Activated CD4-positive, alpha-beta memory T cell treated with anti-CD3 and anti-CD28 coated beads for 36 hours (primary cell): ENCODE data around the gene SMARCAD1. TPM values are rescaled to one million over a fixed set of nuclear protein-coding genes. Genes with fewer than 3 reads are reported as not detected.

Experiments used
- CTCF ChIA-PET: fragments of 350-600 bp; sonication (Branson Sonifier 250); formaldehyde crosslinking; loops from one replicate; lab custom pipeline; 2021; ENCODE audit warnings: antibody characterized with exemption, inconsistent platforms; lab: Charles Lee
- POLR2A ChIA-PET: fragments of 350-600 bp; sonication (Branson Sonifier 250); formaldehyde crosslinking; loops from one replicate; lab custom pipeline; 2021; ENCODE audit warnings: antibody characterized with exemption; lab: Charles Lee
- DNase-seq: peaks from one replicate; pipeline ENCODE4 v3.0.0-alpha.2; 2020
- H3K27ac Mint-ChIP-seq: one replicate; pipeline ENCODE4 v1.8.0; 2021; ENCODE audit warnings: mixed read lengths
- H3K27me3 Mint-ChIP-seq: one replicate; pipeline ENCODE4 v1.8.0; 2021; ENCODE audit warnings: mixed read lengths
- H3K36me3 Mint-ChIP-seq: one replicate; pipeline ENCODE4 v1.8.0; 2021; ENCODE audit warnings: mixed read lengths
- H3K4me1 Mint-ChIP-seq: one replicate; pipeline ENCODE4 v1.8.0; 2021; ENCODE audit warnings: low read depth, mixed read lengths
- H3K4me3 Mint-ChIP-seq: one replicate; pipeline ENCODE4 v1.8.0; 2021; ENCODE audit warnings: mild to moderate bottlenecking, mixed read lengths
- H3K9me3 Mint-ChIP-seq: one replicate; pipeline ENCODE4 v1.8.0; 2021; ENCODE audit warnings: mixed read lengths
- intact Hi-C: fragments of 100-400 bp; cut with micrococcal nuclease; formaldehyde crosslinking; loops from one replicate; pipeline ENCODE4 v1.15.1; 2023
- total RNA-seq, 2 experiments: library from RNA; stranded (reverse); gene quantifications; one replicate each; pipeline ENCODE4 v1.2.3, GENCODE V29; 2021

The SMARCAD1 gene
- total RNA-seq, 2 experiments from 2014 or later: 26.5 to 28.0 TPM

GRCh38 chr4:94235825-94236224, 28.2 kb downstream of the SMARCAD1 start:
- ChIA-PET CTCF (no interaction called here), POLR2A (no interaction called here)
- Mint-ChIP-seq H3K27ac (no peak overlapping the region), H3K27me3 (no peaks in the 10 kb centered on the region), H3K36me3 (peaks cover 18% of the 10 kb centered on the region), H3K9me3 (no peaks in the 10 kb centered on the region), H3K4me1 (no peaks in the 10 kb centered on the region), H3K4me3 (no peak overlapping the region)
- DNase-seq: no peak
- intact Hi-C loops: no loop called here

GRCh38 chr4:94237271-94237670, 29.6 kb downstream of the SMARCAD1 start:
- POLR2A ChIA-PET: no interaction called here
- H3K27ac Mint-ChIP-seq: no peak overlapping the region

GRCh38 chr4:94238160-94238559, 30.5 kb downstream of the SMARCAD1 start:
- no peak for DNase-seq
- Mint-ChIP-seq H3K27ac (no peak overlapping the region), H3K27me3 (no peaks in the 10 kb centered on the region), H3K4me3 (no peak overlapping the region), H3K36me3 (peaks cover 23% of the 10 kb centered on the region), H3K4me1 (no peaks in the 10 kb centered on the region), H3K9me3 (no peaks in the 10 kb centered on the region)
- POLR2A ChIA-PET: no interaction called here
- intact Hi-C loops: no loop called here
- CTCF ChIA-PET: no interaction called here

More at GRCh38 chr4:94237271-94237670, 29.6 kb downstream of the SMARCAD1 start:
- intact Hi-C loops: no loop called here
- CTCF ChIA-PET: no interaction called here
- Mint-ChIP-seq H3K4me3 (no peak overlapping the region), H3K9me3 (no peaks in the 10 kb centered on the region), H3K4me1 (no peaks in the 10 kb centered on the region), H3K27me3 (no peaks in the 10 kb centered on the region), H3K36me3 (peaks cover 20% of the 10 kb centered on the region)
- no peak for DNase-seq

- CTCF ChIA-PET: no interaction called here
- no peak for DNase-seq
- intact Hi-C loops: no loop called here
- no peaks in the 10 kb centered on the region for H3K9me3 Mint-ChIP-seq
- H3K4me3 Mint-ChIP-seq: no peak overlapping the region
- H3K36me3 Mint-ChIP-seq: peaks cover 34% of the 10 kb centered on the region
- no peaks in the 10 kb centered on the region for H3K27me3 Mint-ChIP-seq
- POLR2A ChIA-PET: no interaction called here
- no peak overlapping the region for H3K27ac Mint-ChIP-seq
- no peaks in the 10 kb centered on the region for H3K4me1 Mint-ChIP-seq
These were observed 32.7 kb downstream of the SMARCAD1 start for GRCh38 chr4:94240384-94240783.

- intact Hi-C loops: no loop called here
- peaks cover 28% of the 10 kb centered on the region for H3K36me3 Mint-ChIP-seq
- H3K9me3 Mint-ChIP-seq: no peaks in the 10 kb centered on the region
- H3K27ac Mint-ChIP-seq: no peak overlapping the region
- CTCF ChIA-PET: interaction anchor here (0.6 to 0.7 kb wide), 2 partner anchors 59 to 92 kb away, joined by 3 to 5 read pairs; no protein-coding TSS in a partner anchor
- DNase-seq: no peak
- no peaks in the 10 kb centered on the region for H3K27me3 Mint-ChIP-seq
- POLR2A ChIA-PET: no interaction called here
- H3K4me3 Mint-ChIP-seq: no peak overlapping the region
- no peaks in the 10 kb centered on the region for H3K4me1 Mint-ChIP-seq
These were observed 36.6 kb downstream of the SMARCAD1 start for GRCh38 chr4:94244087-94244828.

- no peaks in the 10 kb centered on the region for H3K4me1 Mint-ChIP-seq
- ChIA-PET POLR2A (no interaction called here), CTCF (interaction anchor here (0.7 kb wide), 1 partner anchor 58 kb away, joined by 5 read pairs; no protein-coding TSS in a partner anchor)
- intact Hi-C loops: no loop called here
- H3K27ac Mint-ChIP-seq: no peak overlapping the region
- H3K27me3 Mint-ChIP-seq: no peaks in the 10 kb centered on the region
- DNase-seq: no peak
- peaks cover 29% of the 10 kb centered on the region for H3K36me3 Mint-ChIP-seq
- no peaks in the 10 kb centered on the region for H3K9me3 Mint-ChIP-seq
- H3K4me3 Mint-ChIP-seq: no peak overlapping the region
These were observed 37.1 kb downstream of the SMARCAD1 start for GRCh38 chr4:94244829-94245185.

GRCh38 chr4:94251094-94251493, 43.4 kb downstream of the SMARCAD1 start:
- H3K4me3 Mint-ChIP-seq: no peak overlapping the region
- ChIA-PET CTCF (no interaction called here), POLR2A (no interaction called here)
- DNase-seq: no peak
- H3K27me3 Mint-ChIP-seq: no peaks in the 10 kb centered on the region
- H3K36me3 Mint-ChIP-seq: peaks cover 23% of the 10 kb centered on the region
- no peak overlapping the region for H3K27ac Mint-ChIP-seq
- intact Hi-C loops: loop anchor here (10.0 kb wide), 1 partner anchor 336 kb away; no protein-coding TSS in a partner anchor
- H3K9me3 Mint-ChIP-seq: no peaks in the 10 kb centered on the region
- peaks cover 5% of the 10 kb centered on the region for H3K4me1 Mint-ChIP-seq

- intact Hi-C loops: loop anchor here (10.0 kb wide), 1 partner anchor 338 kb away; no protein-coding TSS in a partner anchor
- ChIA-PET CTCF (no interaction called here), POLR2A (no interaction called here)
- no peak overlapping the region for H3K27ac Mint-ChIP-seq
- no peaks in the 10 kb centered on the region for H3K27me3 Mint-ChIP-seq
- no peak overlapping the region for H3K4me3 Mint-ChIP-seq
- H3K36me3 Mint-ChIP-seq: peaks cover 35% of the 10 kb centered on the region
- DNase-seq: no peak
- peaks cover 10% of the 10 kb centered on the region for H3K4me1 Mint-ChIP-seq
- no peaks in the 10 kb centered on the region for H3K9me3 Mint-ChIP-seq
These were observed 45.4 kb downstream of the SMARCAD1 start for GRCh38 chr4:94253036-94253435.

- no peaks in the 10 kb centered on the region for H3K9me3 Mint-ChIP-seq
- no peak for DNase-seq
- intact Hi-C loops: loop anchor here (2.0 to 10.0 kb wide), 3 partner anchors 49 to 465 kb away; partner anchors contain the start of gene SMARCAD1
- no peaks in the 10 kb centered on the region for H3K27me3 Mint-ChIP-seq
- H3K4me3 Mint-ChIP-seq: no peak overlapping the region
- H3K36me3 Mint-ChIP-seq: peaks cover 31% of the 10 kb centered on the region
- ChIA-PET POLR2A (no interaction called here), CTCF (interaction anchor here (1.2 kb wide), 1 partner anchor 465 kb away, joined by 5 read pairs; no protein-coding TSS in a partner anchor)
- peaks cover 5% of the 10 kb centered on the region for H3K4me1 Mint-ChIP-seq
- H3K27ac Mint-ChIP-seq: no peak overlapping the region
These were observed 48.6 kb downstream of the SMARCAD1 start for GRCh38 chr4:94256144-94256783.

- intact Hi-C loops: loop anchor here (2.0 to 10.0 kb wide), 3 partner anchors 50 to 466 kb away; partner anchors contain the start of gene SMARCAD1
These were observed 49.2 kb downstream of the SMARCAD1 start for GRCh38 chr4:94256828-94257227.

GRCh38 chr4:94262163-94263016, 54.7 kb downstream of the SMARCAD1 start:
- Mint-ChIP-seq H3K4me1 (no peaks in the 10 kb centered on the region), H3K27ac (no peak overlapping the region), H3K9me3 (no peaks in the 10 kb centered on the region), H3K27me3 (no peaks in the 10 kb centered on the region), H3K36me3 (peaks cover 19% of the 10 kb centered on the region), H3K4me3 (no peak overlapping the region)
- ChIA-PET CTCF (no interaction called here), POLR2A (no interaction called here)
- intact Hi-C loops: no loop called here
- no peak for DNase-seq

More at GRCh38 chr4:94256828-94257227, 49.2 kb downstream of the SMARCAD1 start:
- H3K4me3 Mint-ChIP-seq: no peak overlapping the region
- H3K27ac Mint-ChIP-seq: no peak overlapping the region
- no peaks in the 10 kb centered on the region for H3K27me3 Mint-ChIP-seq
- ChIA-PET CTCF (interaction anchor here (1.2 kb wide), 1 partner anchor 465 kb away, joined by 5 read pairs; no protein-coding TSS in a partner anchor), POLR2A (no interaction called here)
- DNase-seq: no peak
- peaks cover 4% of the 10 kb centered on the region for H3K4me1 Mint-ChIP-seq
- H3K9me3 Mint-ChIP-seq: no peaks in the 10 kb centered on the region
- peaks cover 30% of the 10 kb centered on the region for H3K36me3 Mint-ChIP-seq

- H3K9me3 Mint-ChIP-seq: no peaks in the 10 kb centered on the region
- intact Hi-C loops: no loop called here
- no peak for DNase-seq
- H3K4me3 Mint-ChIP-seq: no peak overlapping the region
- peaks cover 15% of the 10 kb centered on the region for H3K36me3 Mint-ChIP-seq
- POLR2A ChIA-PET: no interaction called here
- no peaks in the 10 kb centered on the region for H3K27me3 Mint-ChIP-seq
- CTCF ChIA-PET: no interaction called here
- no peaks in the 10 kb centered on the region for H3K4me1 Mint-ChIP-seq
- H3K27ac Mint-ChIP-seq: no peak overlapping the region
These were observed 59.4 kb downstream of the SMARCAD1 start for GRCh38 chr4:94267037-94267436.
